PC-9 (cell line): ENCODE data around the gene PRDM16. TPM values are rescaled to one million over a fixed set of nuclear protein-coding genes. Genes with fewer than 3 reads are reported as not detected.

ENCODE experiments used
- BruUV-seq: library from RNA; stranded (reverse); fragments of 400-500 nt; replicated peaks from 2 replicates; lab custom pipeline; 2021; lab: Mats Ljungman, UMichigan
- CTCF ChIA-PET: fragments of 300-600 bp; sonication (Branson Sonifier 250); formaldehyde crosslinking; loops from one replicate; lab custom pipeline; 2022; ENCODE audit warnings: antibody characterized with exemption; lab: Charles Lee
- POLR2A ChIA-PET: fragments of 300-600 bp; sonication (Branson Sonifier 250); formaldehyde crosslinking; loops from one replicate; lab custom pipeline; 2022; ENCODE audit warnings: antibody characterized with exemption; ENCODE audit not compliant: unreplicated experiment; lab: Charles Lee
- DNase-seq, 2 experiments: peaks; one replicate each; pipeline versions ENCODE4 v3.0.0 to v3.0.0-alpha.2; 2015 to 2022; ENCODE audit warnings: mixed read lengths in 1 of 2
- H2AFZ ChIP-seq: fragments of 200-600 bp; sonication (generic); 2 replicates; pipeline ENCODE4 v1.8.1; 2017; ENCODE audit warnings: antibody characterized with exemption
- H3F3A ChIP-seq: fragments of 200-600 bp; sonication (generic); 2 replicates; pipeline ENCODE4 v1.8.1; 2017; ENCODE audit warnings: antibody characterized with exemption, mild to moderate bottlenecking, low read depth; ENCODE audit not compliant: insufficient read depth
- H3K27ac ChIP-seq: fragments of 200-600 bp; sonication (generic); 2 replicates; pipeline ENCODE4 v1.6.1; 2016; ENCODE audit warnings: mixed run types
- H3K27me3 ChIP-seq: fragments of 200-600 bp; sonication (generic); 2 replicates; pipeline ENCODE4 v1.6.1; 2016; ENCODE audit warnings: low read depth, mixed run types; ENCODE audit not compliant: insufficient read depth
- H3K36me3 ChIP-seq: fragments of 200-600 bp; sonication (generic); 2 replicates; pipeline ENCODE4 v1.6.1; 2016; ENCODE audit warnings: low read depth, mixed run types
- H3K4me1 ChIP-seq: fragments of 200-600 bp; sonication (generic); replicated peaks from 2 replicates; pipeline ENCODE4 v1.6.1; 2016; ENCODE audit warnings: mixed run types; ENCODE audit not compliant: insufficient read depth
- H3K4me2 ChIP-seq: fragments of 200-600 bp; sonication (generic); 2 replicates; pipeline ENCODE4 v1.6.1; 2017; ENCODE audit warnings: mixed run types
- H3K4me3 ChIP-seq: fragments of 200-600 bp; sonication (generic); 2 replicates; pipeline ENCODE4 v1.6.1; 2016; ENCODE audit warnings: mixed run types
- H3K79me2 ChIP-seq: fragments of 200-600 bp; sonication (generic); 2 replicates; pipeline ENCODE4 v1.6.1; 2017; ENCODE audit warnings: low read depth, mixed run types
- H3K9me2 ChIP-seq: fragments of 200-600 bp; sonication (generic); 2 replicates; pipeline ENCODE4 v1.8.1; 2017; ENCODE audit warnings: mild to moderate bottlenecking; ENCODE audit not compliant: insufficient read depth
- H3K9me3 ChIP-seq: fragments of 200-600 bp; sonication (generic); 2 replicates; pipeline ENCODE4 v1.8.1; 2016; ENCODE audit warnings: low read depth; ENCODE audit not compliant: insufficient read depth
- H4K20me1 ChIP-seq: fragments of 200-600 bp; sonication (generic); 2 replicates; pipeline ENCODE4 v1.8.1; 2017; ENCODE audit not compliant: insufficient read depth
- CTCF ChIP-seq: fragments of 200-600 bp; sonication (generic); conservative IDR thresholded peaks from 2 replicates; pipeline ENCODE4 v1.6.1; 2017; ENCODE audit warnings: mixed run types, antibody characterized with exemption, mild to moderate bottlenecking, moderate library complexity
- EZH2 ChIP-seq: fragments of 200-600 bp; sonication (generic); IDR thresholded peaks from 2 replicates; pipeline ENCODE4 v1.8.0; 2017; ENCODE audit warnings: antibody characterized with exemption, low read depth
- intact Hi-C: fragments of 100-400 bp; cut with micrococcal nuclease; formaldehyde crosslinking; loops from one replicate; pipeline ENCODE4 v1.10.0; 2022; ENCODE audit not compliant: unreplicated experiment
- total RNA-seq: library from RNA; stranded (reverse); gene quantifications from 2 replicates; pipeline ENCODE4 v1.2.3, GENCODE V29; 2021

The PRDM16 gene
- total RNA-seq, 1 experiment from 2014 or later: not detected

GRCh38 chr1:3236361-3236760 is 167.4 kb downstream of the PRDM16 start:
- ChIA-PET CTCF (no interaction called here), POLR2A (no interaction called here)
- Histone ChIP-seq H3K9me2 (no peaks in the 10 kb centered on the region), H3K9me3 (no peaks in the 10 kb centered on the region), H3K4me3 (no peak overlapping the region), H3F3A (no peaks in the 10 kb centered on the region), H3K27ac (no peak overlapping the region), H3K36me3 (no peaks in the 10 kb centered on the region), H2AFZ (no peak overlapping the region), H3K4me2 (no peak overlapping the region), H3K79me2 (no peaks in the 10 kb centered on the region), H3K27me3 (peaks cover 100% of the 10 kb centered on the region), H3K4me1 (no peaks in the 10 kb centered on the region), H4K20me1 (no peaks in the 10 kb centered on the region)
- intact Hi-C loops: no loop called here
- BruUV-seq: no TSS peak
- TF ChIP-seq CTCF: no peak
- TF ChIP-seq EZH2: no peak
- no peak for DNase-seq

GRCh38 chr1:3236955-3237354 is 168.0 kb downstream of the PRDM16 start:
- intact Hi-C loops: no loop called here
- TF ChIP-seq CTCF (no peak), EZH2 (no peak)
- DNase-seq: no peak
- BruUV-seq: no TSS peak
- peaks cover 100% of the 10 kb centered on the region for H3K27me3 ChIP-seq
- H3K9me2 ChIP-seq: no peaks in the 10 kb centered on the region
- no peaks in the 10 kb centered on the region for H4K20me1 ChIP-seq
- H3K27ac ChIP-seq: no peak overlapping the region
- H3K4me3 ChIP-seq: no peak overlapping the region
- H3K4me2 ChIP-seq: no peak overlapping the region
- ChIA-PET POLR2A (no interaction called here), CTCF (no interaction called here)
- H3K79me2 ChIP-seq: no peaks in the 10 kb centered on the region
- H2AFZ ChIP-seq: no peak overlapping the region
- no peaks in the 10 kb centered on the region for H3K4me1 ChIP-seq
- H3K9me3 ChIP-seq: no peaks in the 10 kb centered on the region
- no peaks in the 10 kb centered on the region for H3F3A ChIP-seq
- H3K36me3 ChIP-seq: no peaks in the 10 kb centered on the region

- Histone ChIP-seq H3K27me3 (peaks cover 100% of the 10 kb centered on the region), H3K4me2 (no peak overlapping the region), H2AFZ (no peak overlapping the region), H3K4me1 (no peaks in the 10 kb centered on the region), H3K36me3 (no peaks in the 10 kb centered on the region), H3K9me2 (no peaks in the 10 kb centered on the region), H3K27ac (no peak overlapping the region), H4K20me1 (no peaks in the 10 kb centered on the region), H3K9me3 (no peaks in the 10 kb centered on the region), H3K79me2 (no peaks in the 10 kb centered on the region), H3K4me3 (no peak overlapping the region), H3F3A (no peaks in the 10 kb centered on the region)
- ChIA-PET POLR2A (no interaction called here), CTCF (no interaction called here)
- intact Hi-C loops: no loop called here
- BruUV-seq: no TSS peak
- TF ChIP-seq EZH2: no peak
- no peak for TF ChIP-seq CTCF
- no peak for DNase-seq
Observed at GRCh38 chr1:3237570-3237969, 168.6 kb downstream of the PRDM16 start.
